Hematopoietic multipotent progenitor cell treated with erythropoietin and hydrocortisone succinate and interleukin-3 and kit ligand, for 15 days (in vitro differentiated cells): ENCODE results near the gene BLVRB.
A peak's percentile ranks its signal among the peaks of the same experiment; 100 is the strongest.
"Not testable (repeated sequence)": the region's sequence is repeated elsewhere in the genome, so short reads cannot be mapped to it uniquely, and the experiment has no call there.

Experiments used
- DNase-seq: peaks from one replicate; pipeline ENCODE4 v3.0.0-alpha.2; 2015; ENCODE audit warnings: low spot score

Gene BLVRB

GRCh38 chr19:40486017-40486416 lies 20.5 kb upstream of the BLVRB start:
- no peak for DNase-seq

GRCh38 chr19:40475878-40476644 lies 10.5 kb upstream of the BLVRB start:
- not testable (repeated sequence) for DNase-seq

- no peak for DNase-seq
Measured at GRCh38 chr19:40474737-40475136, 9.2 kb upstream of the BLVRB start.

GRCh38 chr19:40472516-40472915 lies 7.0 kb upstream of the BLVRB start:
- no peak for DNase-seq

- no peak for DNase-seq
Measured at GRCh38 chr19:40471111-40471510, 5.6 kb upstream of the BLVRB start.

- DNase-seq = no peak
Measured at GRCh38 chr19:40469011-40469410, 3.5 kb upstream of the BLVRB start.

- no peak for DNase-seq
Measured at GRCh38 chr19:40466985-40467734, 1.6 kb upstream of the BLVRB start, which contains the start of gene SPTBN4. Gene SPTBN4, plus strand, starts transcription at chr19:40467001. Its CDS starts 5,621 bp downstream, at chr19:40472622.

GRCh38 chr19:40466219-40466984 lies 857 bp upstream of the BLVRB start:
- DNase-seq = no peak

GRCh38 chr19:40465025-40465556 lies 454 bp downstream of the BLVRB start:
- DNase-seq = no peak

- peak; percentile 94 for DNase-seq
Measured at GRCh38 chr19:40464059-40465024, 1.2 kb downstream of the BLVRB start.

GRCh38 chr19:40463587-40464037 lies 1.9 kb downstream of the BLVRB start:
- DNase-seq = peak; percentile 71

- DNase-seq = no peak
Measured at GRCh38 chr19:40461669-40462221, 3.8 kb downstream of the BLVRB start.

GRCh38 chr19:40460185-40460584 lies 5.4 kb downstream of the BLVRB start:
- DNase-seq = no peak

GRCh38 chr19:40458597-40458974 lies 7.0 kb downstream of the BLVRB start:
- DNase-seq = no peak

GRCh38 chr19:40457953-40458596 lies 7.5 kb downstream of the BLVRB start:
- DNase-seq = no peak

GRCh38 chr19:40457048-40457447 lies 8.5 kb downstream of the BLVRB start:
- DNase-seq = no peak

GRCh38 chr19:40453943-40454342 lies 11.6 kb downstream of the BLVRB start:
- DNase-seq = not testable (repeated sequence)

- no peak for DNase-seq
Measured at GRCh38 chr19:40453151-40453735, 12.3 kb downstream of the BLVRB start.

GRCh38 chr19:40452016-40452415 lies 13.5 kb downstream of the BLVRB start:
- DNase-seq = no peak

GRCh38 chr19:40450664-40451063 lies 14.9 kb downstream of the BLVRB start:
- no peak for DNase-seq
